ENCODE results near the gene PLXNA1.

PLXNA1 gene

GRCh38 chr3:126980266-126980811, 2.6 kb upstream of the PLXNA1 start:
- TF ChIP-seq CTCF (IDR thresholded peaks at IDR 0.05; ENCODE audit: low read length, missing control alignments) = no peak
- DNase-seq (ENCODE audit: low read depth) = no peak
- no peak overlapping the region for H3K4me3 ChIP-seq (replicated peaks; ENCODE audit: low read depth, low read length)

GRCh38 chr3:126982126-126982470, 817 bp upstream of the PLXNA1 start:
- DNase-seq (ENCODE audit: low read depth) = no peak
- no peak for TF ChIP-seq CTCF (IDR thresholded peaks at IDR 0.05; ENCODE audit: low read length, missing control alignments)
- peak overlapping the region; percentile 49 for H3K4me3 ChIP-seq (replicated peaks; ENCODE audit: low read depth, low read length)

GRCh38 chr3:126983276-126983652, 349 bp downstream of the PLXNA1 start:
- no peak for TF ChIP-seq CTCF (IDR thresholded peaks at IDR 0.05; ENCODE audit: low read length, missing control alignments)
- DNase-seq (ENCODE audit: low read depth) = no peak
- H3K4me3 ChIP-seq (replicated peaks; ENCODE audit: low read depth, low read length) = peak overlapping the region; percentile 68

GRCh38 chr3:126983653-126984390, 907 bp downstream of the PLXNA1 start:
- H3K4me3 ChIP-seq (replicated peaks; ENCODE audit: low read depth, low read length) = peak overlapping the region; percentile 68
- TF ChIP-seq CTCF (IDR thresholded peaks at IDR 0.05; ENCODE audit: low read length, missing control alignments) = no peak
- DNase-seq (ENCODE audit: low read depth) = peak; percentile 42

- DNase-seq (ENCODE audit: low read depth) = no peak
- TF ChIP-seq CTCF (IDR thresholded peaks at IDR 0.05; ENCODE audit: low read length, missing control alignments) = no peak
- H3K4me3 ChIP-seq (replicated peaks; ENCODE audit: low read depth, low read length) = peak overlapping the region; percentile 68
These were observed 1.6 kb downstream of the PLXNA1 start for GRCh38 chr3:126984391-126985131.

- peak overlapping the region; percentile 68 for H3K4me3 ChIP-seq (replicated peaks; ENCODE audit: low read depth, low read length)
- DNase-seq (ENCODE audit: low read depth) = no peak
- no peak for TF ChIP-seq CTCF (IDR thresholded peaks at IDR 0.05; ENCODE audit: low read length, missing control alignments)
These were observed 2.4 kb downstream of the PLXNA1 start for GRCh38 chr3:126985132-126985985.

All from fibroblast of pulmonary artery (primary cell).